ENCODE data around the gene STXBP6.

DNA sequence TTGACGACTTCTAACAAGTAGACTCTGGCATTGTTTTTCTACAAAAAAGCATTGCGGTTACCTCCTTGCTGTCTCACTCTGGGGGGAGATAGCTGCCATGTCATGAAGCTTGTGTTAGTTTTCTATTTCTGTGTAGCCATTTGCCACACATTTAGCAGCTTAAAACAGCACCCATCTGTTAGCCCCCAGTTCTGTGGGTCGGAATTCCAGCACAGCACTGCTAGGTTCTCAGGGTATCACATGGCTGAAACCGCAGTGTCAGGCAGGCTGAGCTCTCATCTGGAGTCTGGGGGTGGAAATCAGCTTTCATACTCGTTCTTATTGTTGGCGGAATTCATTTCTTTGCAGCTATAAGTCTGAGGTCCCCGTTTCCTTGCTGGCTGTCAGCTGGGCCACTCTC, 19.9 kb upstream of the STXBP6 start:
- TF ChIP-seq, protein P1, sequence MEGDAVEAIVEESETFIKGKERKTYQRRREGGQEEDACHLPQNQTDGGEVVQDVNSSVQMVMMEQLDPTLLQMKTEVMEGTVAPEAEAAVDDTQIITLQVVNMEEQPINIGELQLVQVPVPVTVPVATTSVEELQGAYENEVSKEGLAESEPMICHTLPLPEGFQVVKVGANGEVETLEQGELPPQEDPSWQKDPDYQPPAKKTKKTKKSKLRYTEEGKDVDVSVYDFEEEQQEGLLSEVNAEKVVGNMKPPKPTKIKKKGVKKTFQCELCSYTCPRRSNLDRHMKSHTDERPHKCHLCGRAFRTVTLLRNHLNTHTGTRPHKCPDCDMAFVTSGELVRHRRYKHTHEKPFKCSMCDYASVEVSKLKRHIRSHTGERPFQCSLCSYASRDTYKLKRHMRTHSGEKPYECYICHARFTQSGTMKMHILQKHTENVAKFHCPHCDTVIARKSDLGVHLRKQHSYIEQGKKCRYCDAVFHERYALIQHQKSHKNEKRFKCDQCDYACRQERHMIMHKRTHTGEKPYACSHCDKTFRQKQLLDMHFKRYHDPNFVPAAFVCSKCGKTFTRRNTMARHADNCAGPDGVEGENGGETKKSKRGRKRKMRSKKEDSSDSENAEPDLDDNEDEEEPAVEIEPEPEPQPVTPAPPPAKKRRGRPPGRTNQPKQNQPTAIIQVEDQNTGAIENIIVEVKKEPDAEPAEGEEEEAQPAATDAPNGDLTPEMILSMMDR (IDR thresholded peaks at IDR 0.05; ENCODE audit: extremely low read depth in 1 of 2, insufficient read depth in 1 of 2, low read depth in 1 of 2, low read length in 2 of 2), result no peak
- no peak for TF ChIP-seq POLR2A (IDR thresholded peaks at IDR 0.05; ENCODE audit: low read depth, low read length)

Measured in endothelial cell of umbilical vein (primary cell).